ENCODE data around the gene TOR1AIP2. TPM values are rescaled to one million over a fixed set of nuclear protein-coding genes. Genes with fewer than 3 reads are reported as not detected.

The TOR1AIP2 gene
- total and polyA plus RNA-seq, 2 of the 8 experiments (the other 6 are each of a cell fraction or from before 2014, with no cell fraction given): 12.1 to 75.2 TPM

DNA sequence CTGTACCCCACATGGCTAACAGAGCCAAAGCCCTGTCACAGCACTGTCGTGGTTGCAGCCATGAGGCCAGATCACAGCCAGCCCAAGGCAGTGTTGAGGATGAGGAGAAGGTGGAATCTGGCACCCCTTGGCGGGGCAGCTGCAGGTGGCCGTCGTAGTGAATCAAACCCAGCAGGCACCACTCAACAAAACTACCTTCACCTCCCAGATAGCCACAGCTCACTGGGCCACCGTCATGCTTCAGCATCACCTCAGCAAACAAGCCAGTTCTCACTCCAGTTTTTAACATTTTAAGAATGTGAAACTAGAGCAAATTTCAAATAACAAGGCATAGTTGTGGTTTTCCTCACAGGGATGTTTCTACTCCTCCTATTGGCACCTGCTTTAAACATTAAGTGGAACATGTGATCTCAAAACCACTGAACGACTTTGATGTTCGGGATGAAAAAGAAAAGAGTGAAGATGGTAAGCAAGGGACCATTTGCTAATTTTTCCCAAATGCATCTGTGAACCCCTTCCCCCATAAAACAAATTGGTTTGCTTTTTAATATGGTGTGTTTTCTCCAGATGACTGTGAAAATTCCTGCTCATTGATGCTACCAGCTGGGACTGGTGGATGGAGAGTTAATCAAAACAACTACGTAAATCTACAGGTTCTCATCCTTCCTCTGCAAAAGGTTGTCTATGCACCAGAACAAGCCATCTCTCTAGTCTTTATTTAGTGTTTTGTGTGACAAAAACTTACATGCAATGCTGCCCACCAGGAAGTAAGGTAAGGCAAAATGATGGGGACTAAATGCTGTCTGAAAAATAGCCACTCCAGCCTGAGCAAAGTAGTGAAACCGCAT is 45.5 kb downstream of the TOR1AIP2 start:
- no peaks in the 10 kb centered on the region for H3K27me3 ChIP-seq (replicated peaks in 1 of 4; ENCODE audit: control insufficient read depth in 3 of 4, extremely low read depth in 1 of 4, insufficient read depth in 3 of 4, low read length in 3 of 4)
- H3K4ac ChIP-seq (replicated peaks; ENCODE audit: insufficient read length, low read depth, low read length): no peak overlapping the region
- H2BK12ac ChIP-seq (ENCODE audit: low read depth, low read length): no peak overlapping the region
- no peak overlapping the region for H3K9ac ChIP-seq (replicated peaks in 1 of 4; ENCODE audit: extremely low read depth in 1 of 4, low read depth in 3 of 4, low read length in 3 of 4)
- H4K5ac ChIP-seq (ENCODE audit: insufficient read length, low read depth, low read length): no peak overlapping the region
- no peak overlapping the region for H3K4me3 ChIP-seq (ENCODE audit: extremely low read depth in 1 of 4, insufficient read depth in 2 of 4, low read depth in 3 of 4, low read length in 4 of 4)
- no peak overlapping the region for H4K8ac ChIP-seq (ENCODE audit: extremely low read depth, insufficient read depth, low read length)
- no peak overlapping the region for H3K27ac ChIP-seq (ENCODE audit: low read depth, low read length)
- H2BK120ac ChIP-seq (replicated peaks; ENCODE audit: low read depth, low read length): no peak overlapping the region
- H3K79me1 ChIP-seq (ENCODE audit: low read depth, low read length): no peaks in the 10 kb centered on the region
- H2BK5ac ChIP-seq (ENCODE audit: low read depth, low read length): no peak overlapping the region
- no peak overlapping the region for H3K23ac ChIP-seq (ENCODE audit: insufficient read length)
- no peak overlapping the region for H3K4me2 ChIP-seq (ENCODE audit: insufficient read depth in 1 of 2, low read depth in 2 of 2, low read length in 2 of 2)
- no peaks in the 10 kb centered on the region for H3K23me2 ChIP-seq (ENCODE audit: low read depth, low read length)
- DNase-seq (ENCODE audit: low read depth in 1 of 2, low spot score in 2 of 2) (peak in 1 of 2 experiments; percentile 39), FAIRE-seq (no peak)
- H3K56ac ChIP-seq (replicated peaks; ENCODE audit: insufficient read length, low read depth, low read length): no peak overlapping the region
- H3K79me2 ChIP-seq (ENCODE audit: control insufficient read depth in 1 of 2, insufficient read depth in 2 of 2, low read length in 2 of 2): no peaks in the 10 kb centered on the region
- no peak overlapping the region for H4K91ac ChIP-seq (replicated peaks; ENCODE audit: insufficient read length, low read length)
- no peaks in the 10 kb centered on the region for H3K36me3 ChIP-seq (ENCODE audit: control insufficient read depth in 2 of 4, insufficient read depth in 4 of 4, low read length in 3 of 4)
- TF ChIP-seq EZH2 (IDR thresholded peaks at IDR 0.05; ENCODE audit: low read depth, low read length, severe bottlenecking) (no peak), NANOG (IDR thresholded peaks at IDR 0.05; ENCODE audit: insufficient read depth, low read depth, low read length, poor library complexity, severe bottlenecking) (peak; percentile 36)
- H2BK15ac ChIP-seq (ENCODE audit: low read length): no peak overlapping the region
- no peak overlapping the region for H3K14ac ChIP-seq (ENCODE audit: insufficient read length)
- H2AK5ac ChIP-seq (ENCODE audit: low read depth, low read length): no peak overlapping the region
- no peaks in the 10 kb centered on the region; a peak in 1 of 4 replicates for H3K9me3 ChIP-seq (ENCODE audit: insufficient read depth in 2 of 2, low read depth in 1 of 2, low read length in 1 of 2)
- H3K4me1 ChIP-seq (replicated peaks in 1 of 4; ENCODE audit: control insufficient read depth in 3 of 4, insufficient read depth in 4 of 4, low read length in 3 of 4): peaks cover 0 to 7% (median 3%) of the 10 kb centered on the region in 4 experiments; a peak in 3 of 7 replicates
- no peak overlapping the region for H3K18ac ChIP-seq (ENCODE audit: extremely low read depth, low read length)
- ChIA-PET POLR2A (ENCODE audit: partially characterized antibody) (no interaction called here), CTCF (ENCODE audit: partially characterized antibody) (interaction anchor here (0.7 to 18.9 kb wide), 5 partner anchors 10 to 1325 kb away, joined by 3 to 251 read pairs (median 5); no protein-coding TSS in a partner anchor)
- H2AFZ ChIP-seq (ENCODE audit: low read length): no peak overlapping the region
- WGBS, 2 experiments (ENCODE audit: extremely low coverage in 1 of 2, insufficient coverage in 1 of 2, insufficient read length in 1 of 2, insufficient replicate concordance in 2 of 2, low coverage in 1 of 2, low lambda C conversion rate in 2 of 2, missing lambda C conversion rate in 1 of 2): 82% methylated on average over 9 of the region's 9 CpGs; no CpG with 5 or more reads in 1 of the 2 experiments
- H4K20me1 ChIP-seq (replicated peaks in 1 of 2; ENCODE audit: control insufficient read depth in 1 of 2, insufficient read depth in 2 of 2, low read length in 2 of 2): no peaks in the 10 kb centered on the region
- H2BK20ac ChIP-seq (ENCODE audit: low read length): no peak overlapping the region

All from H1 (cell line).